Keratinocyte (primary cell): ENCODE data around the gene DYRK2. TPM values are rescaled to one million over a fixed set of nuclear protein-coding genes. Genes with fewer than 3 reads are reported as not detected.

Source experiments
- DNase-seq: peaks from one replicate; pipeline ENCODE4 v3.0.0-alpha.2; 2011; ENCODE audit warnings: low read depth, missing footprints, low spot score
- FAIRE-seq: peaks from 2 replicates; lab custom pipeline; 2011; peaks lifted over from hg19 to GRCh38; lab: Jason Lieb, UNC
- H2AFZ ChIP-seq: 2 replicates; pipeline ENCODE4 v1.6.0; 2012; ENCODE audit warnings: low read length, control low read depth, inconsistent platforms; ENCODE audit not compliant: control insufficient read depth
- H3K27ac ChIP-seq: 2 replicates; pipeline ENCODE4 v1.5.1; 2011; ENCODE audit warnings: low read length; ENCODE audit not compliant: control insufficient read depth, insufficient read depth
- H3K27me3 ChIP-seq: 3 replicates; pipeline ENCODE4 v1.6.0; 2011; ENCODE audit warnings: low read length; ENCODE audit not compliant: control insufficient read depth, insufficient read depth; ENCODE audit errors: extremely low read depth
- H3K36me3 ChIP-seq, 2 experiments: 2 replicates in 1 of 2; 3 replicates in 1 of 2; pipeline ENCODE4 v1.5.1; 2011; ENCODE audit warnings: low read length in 2 of 2, mild to moderate bottlenecking in 1 of 2; ENCODE audit not compliant: control insufficient read depth in 2 of 2, insufficient read depth in 2 of 2; ENCODE audit errors: extremely low read depth in 1 of 2
- H3K4me1 ChIP-seq: 3 replicates; pipeline ENCODE4 v1.5.1; 2011; ENCODE audit warnings: low read length; ENCODE audit not compliant: control insufficient read depth, insufficient read depth; ENCODE audit errors: extremely low read depth
- H3K4me2 ChIP-seq: 3 replicates; pipeline ENCODE4 v1.6.0; 2011; ENCODE audit warnings: low read depth, low read length; ENCODE audit not compliant: control insufficient read depth, insufficient read depth; ENCODE audit errors: extremely low read depth
- H3K4me3 ChIP-seq, 3 experiments: fragments of 200-600 bp in 1 of 3; sonication (generic) in 1 of 3; 2 replicates in 2 of 3; 3 replicates in 1 of 3; pipeline ENCODE4 v1.5.1; 2011 to 2016; ENCODE audit warnings: low read length in 3 of 3, mild to moderate bottlenecking in 3 of 3, control low read depth in 2 of 3, inconsistent platforms in 1 of 3, low read depth in 1 of 3, mixed read lengths in 1 of 3, mixed run types in 1 of 3, moderate library complexity in 1 of 3; ENCODE audit not compliant: control insufficient read depth in 2 of 3, insufficient read depth in 2 of 3; ENCODE audit errors: extremely low read depth in 1 of 3
- H3K79me2 ChIP-seq: 2 replicates; pipeline ENCODE4 v1.6.0; 2012; ENCODE audit warnings: low read length; ENCODE audit not compliant: control insufficient read depth, insufficient read depth
- H3K9ac ChIP-seq: 3 replicates; pipeline ENCODE4 v1.6.0; 2011; ENCODE audit warnings: low read length; ENCODE audit not compliant: control insufficient read depth, insufficient read depth; ENCODE audit errors: extremely low read depth
- H3K9me1 ChIP-seq: 3 replicates; pipeline ENCODE4 v1.6.0; 2011; ENCODE audit warnings: low read length; ENCODE audit not compliant: control insufficient read depth, insufficient read depth; ENCODE audit errors: extremely low read depth
- H3K9me3 ChIP-seq: 2 replicates; pipeline ENCODE4 v1.5.1; 2012; ENCODE audit warnings: low read depth, low read length; ENCODE audit not compliant: control insufficient read depth
- H4K20me1 ChIP-seq: 3 replicates; pipeline ENCODE4 v1.6.0; 2011; ENCODE audit warnings: low read length; ENCODE audit not compliant: control insufficient read depth, insufficient read depth; ENCODE audit errors: extremely low read depth
- CTCF ChIP-seq, 3 experiments: IDR thresholded peaks in 1 of 3; conservative IDR thresholded peaks in 1 of 3; optimal IDR thresholded peaks in 1 of 3; 2 replicates in 2 of 3; 3 replicates in 1 of 3; pipeline versions ENCODE3 to v1.5.1; 2011; ENCODE audit warnings: low read length in 3 of 3, mild to moderate bottlenecking in 3 of 3, moderate library complexity in 2 of 3, control low read depth in 1 of 3, inconsistent platforms in 1 of 3; ENCODE audit not compliant: insufficient read depth in 2 of 3; ENCODE audit errors: extremely low read depth in 1 of 3
- EZH2 ChIP-seq: IDR thresholded peaks from one replicate; pipeline ENCODE4 v1.6.1; 2012; ENCODE audit warnings: inconsistent platforms, mild to moderate bottlenecking, low read length, moderate library complexity
- dilution Hi-C: fragments of 300-500 bp; cut with MboI; formaldehyde crosslinking; loops from one replicate; pipeline ENCODE4 v1.7.0; 2020; ENCODE audit warnings: low sequenced_read_pairs; ENCODE audit not compliant: extremely low pct_ligation_motif_present
- polyA plus RNA-seq, 5 experiments: library from polyadenylated mRNA; depleted of rRNA in 3 of 5; stranded (reverse) in 3 of 5; stranded (forward) in 1 of 5; unstranded in 1 of 5; fragments of >200 nt; gene quantifications; 1 replicate in 1 of 5; 2 replicates in 3 of 5; 3 replicates in 1 of 5; pipeline versions ENCODE4 v1.2.1 to v1.2.3, GENCODE V29; 2011 to 2012; ENCODE audit warnings: missing spikeins in 2 of 5, low read depth in 1 of 5, low replicate concordance in 1 of 5

DYRK2 gene
- polyA plus RNA-seq, 1 donor (not counting 4 experiments of a cell fraction or from before 2014, with no cell fraction given): 22.7 TPM

- no peak overlapping the region for H2AFZ ChIP-seq
- dilution Hi-C loops: no loop called here
- no peaks in the 10 kb centered on the region for H3K9me3 ChIP-seq
- no peaks in the 10 kb centered on the region for H3K4me1 ChIP-seq
- DNase-seq (no peak), FAIRE-seq (no peak)
- no peak overlapping the region for H3K27ac ChIP-seq
- TF ChIP-seq EZH2: no peak
- TF ChIP-seq CTCF (optimal IDR thresholded peaks at IDR 0.05 in 1 of 3, IDR thresholded peaks at IDR 0.05 in 1 of 3, conservative IDR thresholded peaks at IDR 0.05 in 1 of 3; ENCODE audit: extremely low read depth in 1 of 3, insufficient read depth in 2 of 3, low read length in 3 of 3): no peak
- no peak overlapping the region for H3K9ac ChIP-seq
- H3K9me1 ChIP-seq: no peaks in the 10 kb centered on the region
- H3K4me2 ChIP-seq: no peak overlapping the region
- no peaks in the 10 kb centered on the region for H3K36me3 ChIP-seq
- no peak overlapping the region for H3K4me3 ChIP-seq
- no peaks in the 10 kb centered on the region for H3K27me3 ChIP-seq
- no peaks in the 10 kb centered on the region for H3K79me2 ChIP-seq
- H4K20me1 ChIP-seq: no peaks in the 10 kb centered on the region
Measured at GRCh38 chr12:67633024-67633610, 15.4 kb upstream of the DYRK2 start.

- Histone ChIP-seq H3K27me3 (no peaks in the 10 kb centered on the region), H4K20me1 (no peaks in the 10 kb centered on the region), H3K79me2 (no peaks in the 10 kb centered on the region), H3K9me3 (no peaks in the 10 kb centered on the region), H3K36me3 (no peaks in the 10 kb centered on the region), H3K9ac (no peak overlapping the region), H3K9me1 (no peaks in the 10 kb centered on the region), H2AFZ (no peak overlapping the region), H3K4me1 (no peaks in the 10 kb centered on the region), H3K4me2 (no peak overlapping the region), H3K4me3 (no peak overlapping the region), H3K27ac (no peak overlapping the region)
- FAIRE-seq (no peak), DNase-seq (no peak)
- TF ChIP-seq CTCF (optimal IDR thresholded peaks at IDR 0.05 in 1 of 3, IDR thresholded peaks at IDR 0.05 in 1 of 3, conservative IDR thresholded peaks at IDR 0.05 in 1 of 3; ENCODE audit: extremely low read depth in 1 of 3, insufficient read depth in 2 of 3, low read length in 3 of 3): no peak
- no peak for TF ChIP-seq EZH2
- dilution Hi-C loops: no loop called here
Measured at GRCh38 chr12:67633708-67634107, 14.8 kb upstream of the DYRK2 start.
